HEK293T (cell line): ENCODE data around the gene SOD3.

Source experiments
- CTCF ChIA-PET: fragments of 350-600 bp; formaldehyde crosslinking; extraction: SDS; loops from one replicate; lab custom pipeline; 2021; ENCODE audit warnings: antibody characterized with exemption, inconsistent platforms; lab: Yijun Ruan, JAX
- POLR2A ChIA-PET: fragments of 350-600 bp; formaldehyde crosslinking; extraction: SDS; loops from one replicate; lab custom pipeline; 2020; ENCODE audit warnings: antibody characterized with exemption, inconsistent platforms; lab: Yijun Ruan, JAX
- DNase-seq: peaks from one replicate; pipeline ENCODE4 v3.0.0; 2012; ENCODE audit warnings: mixed read lengths; ENCODE audit errors: extremely low spot score
- ARNT ChIP-seq: fragments of 450-650 bp; IDR thresholded peaks from 2 replicates; pipeline ENCODE4 v1.6.1; 2017; ENCODE audit warnings: mild to moderate bottlenecking
- BHLHE40 ChIP-seq: fragments of 450-650 bp; IDR thresholded peaks from 2 replicates; pipeline ENCODE4 v1.6.1; 2016; ENCODE audit warnings: mild to moderate bottlenecking, moderate library complexity, borderline replicate concordance
- CTBP1 ChIP-seq: fragments of 450-650 bp; IDR thresholded peaks from 2 replicates; pipeline ENCODE4 v1.6.1; 2016; ENCODE audit warnings: borderline replicate concordance
- ELF4 ChIP-seq: fragments of 450-650 bp; IDR thresholded peaks from 2 replicates; pipeline ENCODE4 v1.6.1; 2017; ENCODE audit warnings: antibody characterized with exemption
- FOXA1 ChIP-seq: fragments of 450-650 bp; IDR thresholded peaks from 2 replicates; pipeline ENCODE4 v1.6.1; 2016; ENCODE audit warnings: mild to moderate bottlenecking
- FOXK2 ChIP-seq: fragments of 450-650 bp; IDR thresholded peaks from 2 replicates; pipeline ENCODE4 v1.6.1; 2016; ENCODE audit warnings: mild to moderate bottlenecking
- FOXM1 ChIP-seq: fragments of 450-650 bp; IDR thresholded peaks from 2 replicates; pipeline ENCODE4 v1.6.1; 2017; ENCODE audit warnings: mild to moderate bottlenecking, borderline replicate concordance
- HDGF ChIP-seq: fragments of 450-650 bp; IDR thresholded peaks from 2 replicates; pipeline ENCODE4 v1.6.1; 2017; ENCODE audit warnings: antibody characterized with exemption, borderline replicate concordance
- L3MBTL2 ChIP-seq: fragments of 450-650 bp; conservative IDR thresholded peaks from 2 replicates; pipeline ENCODE4 v1.6.1; 2016; ENCODE audit warnings: mild to moderate bottlenecking
- LEF1 ChIP-seq: fragments of 450-650 bp; IDR thresholded peaks from 2 replicates; pipeline ENCODE4 v1.6.1; 2017; ENCODE audit warnings: mild to moderate bottlenecking, borderline replicate concordance
- NFRKB ChIP-seq: fragments of 450-650 bp; IDR thresholded peaks from 2 replicates; pipeline ENCODE4 v1.6.1; 2016; ENCODE audit warnings: mild to moderate bottlenecking, moderate library complexity
- SP1 ChIP-seq: fragments of 450-650 bp; IDR thresholded peaks from 2 replicates; pipeline ENCODE4 v1.6.1; 2017
- SUZ12 ChIP-seq: fragments of 450-650 bp; IDR thresholded peaks from 2 replicates; pipeline ENCODE4 v1.6.1; 2016; ENCODE audit warnings: mild to moderate bottlenecking
- TARDBP ChIP-seq: fragments of 450-650 bp; IDR thresholded peaks from 2 replicates; pipeline ENCODE4 v1.6.1; 2016
- ZNF384 ChIP-seq: fragments of 450-650 bp; IDR thresholded peaks from 2 replicates; pipeline ENCODE4 v1.6.1; 2016
- TF ChIP-seq, protein P1 (sequence below): fragments of 450-650 bp; IDR thresholded peaks from 2 replicates; pipeline ENCODE4 v1.6.1; 2016

SOD3 gene

DNA sequence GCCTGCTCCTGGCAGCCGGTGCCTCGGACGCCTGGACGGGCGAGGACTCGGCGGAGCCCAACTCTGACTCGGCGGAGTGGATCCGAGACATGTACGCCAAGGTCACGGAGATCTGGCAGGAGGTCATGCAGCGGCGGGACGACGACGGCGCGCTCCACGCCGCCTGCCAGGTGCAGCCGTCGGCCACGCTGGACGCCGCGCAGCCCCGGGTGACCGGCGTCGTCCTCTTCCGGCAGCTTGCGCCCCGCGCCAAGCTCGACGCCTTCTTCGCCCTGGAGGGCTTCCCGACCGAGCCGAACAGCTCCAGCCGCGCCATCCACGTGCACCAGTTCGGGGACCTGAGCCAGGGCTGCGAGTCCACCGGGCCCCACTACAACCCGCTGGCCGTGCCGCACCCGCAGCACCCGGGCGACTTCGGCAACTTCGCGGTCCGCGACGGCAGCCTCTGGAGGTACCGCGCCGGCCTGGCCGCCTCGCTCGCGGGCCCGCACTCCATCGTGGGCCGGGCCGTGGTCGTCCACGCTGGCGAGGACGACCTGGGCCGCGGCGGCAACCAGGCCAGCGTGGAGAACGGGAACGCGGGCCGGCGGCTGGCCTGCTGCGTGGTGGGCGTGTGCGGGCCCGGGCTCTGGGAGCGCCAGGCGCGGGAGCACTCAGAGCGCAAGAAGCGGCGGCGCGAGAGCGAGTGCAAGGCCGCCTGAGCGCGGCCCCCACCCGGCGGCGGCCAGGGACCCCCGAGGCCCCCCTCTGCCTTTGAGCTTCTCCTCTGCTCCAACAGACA lies 4.4 kb downstream of the SOD3 start:
- CTCF ChIA-PET, result no interaction called here
- DNase-seq, result no peak
- POLR2A ChIA-PET, result no interaction called here
- TF ChIP-seq FOXA1 (no peak), BHLHE40 (no peak), ZNF384 (no peak), ARNT (no peak)
- TF ChIP-seq, protein P1, sequence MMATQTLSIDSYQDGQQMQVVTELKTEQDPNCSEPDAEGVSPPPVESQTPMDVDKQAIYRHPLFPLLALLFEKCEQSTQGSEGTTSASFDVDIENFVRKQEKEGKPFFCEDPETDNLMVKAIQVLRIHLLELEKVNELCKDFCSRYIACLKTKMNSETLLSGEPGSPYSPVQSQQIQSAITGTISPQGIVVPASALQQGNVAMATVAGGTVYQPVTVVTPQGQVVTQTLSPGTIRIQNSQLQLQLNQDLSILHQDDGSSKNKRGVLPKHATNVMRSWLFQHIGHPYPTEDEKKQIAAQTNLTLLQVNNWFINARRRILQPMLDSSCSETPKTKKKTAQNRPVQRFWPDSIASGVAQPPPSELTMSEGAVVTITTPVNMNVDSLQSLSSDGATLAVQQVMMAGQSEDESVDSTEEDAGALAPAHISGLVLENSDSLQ, result no peak

DNA sequence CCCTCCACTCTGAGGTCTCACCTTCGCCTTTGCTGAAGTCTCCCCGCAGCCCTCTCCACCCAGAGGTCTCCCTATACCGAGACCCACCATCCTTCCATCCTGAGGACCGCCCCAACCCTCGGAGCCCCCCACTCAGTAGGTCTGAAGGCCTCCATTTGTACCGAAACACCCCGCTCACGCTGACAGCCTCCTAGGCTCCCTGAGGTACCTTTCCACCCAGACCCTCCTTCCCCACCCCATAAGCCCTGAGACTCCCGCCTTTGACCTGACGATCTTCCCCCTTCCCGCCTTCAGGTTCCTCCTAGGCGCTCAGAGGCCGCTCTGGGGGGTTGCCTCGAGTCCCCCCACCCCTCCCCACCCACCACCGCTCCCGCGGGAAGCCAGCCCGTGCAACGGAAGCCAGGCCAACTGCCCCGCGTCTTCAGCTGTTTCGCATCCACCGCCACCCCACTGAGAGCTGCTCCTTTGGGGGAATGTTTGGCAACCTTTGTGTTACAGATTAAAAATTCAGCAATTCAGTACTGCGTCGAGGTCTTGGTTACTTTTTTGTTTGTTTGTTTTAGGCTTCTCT lies 5.0 kb downstream of the SOD3 start:
- DNase-seq, result no peak
- no peak for TF ChIP-seq SUZ12
- TF ChIP-seq BHLHE40, result no peak
- TF ChIP-seq HDGF, result no peak
- no peak for TF ChIP-seq CTBP1
- no peak for TF ChIP-seq ZNF384
- TF ChIP-seq TARDBP, result no peak
- TF ChIP-seq FOXA1, result no peak
- TF ChIP-seq ELF4, result no peak
- TF ChIP-seq SP1, result no peak
- TF ChIP-seq ARNT, result no peak
- TF ChIP-seq, protein P1, result no peak
- POLR2A ChIA-PET, result no interaction called here
- CTCF ChIA-PET, result no interaction called here

DNA sequence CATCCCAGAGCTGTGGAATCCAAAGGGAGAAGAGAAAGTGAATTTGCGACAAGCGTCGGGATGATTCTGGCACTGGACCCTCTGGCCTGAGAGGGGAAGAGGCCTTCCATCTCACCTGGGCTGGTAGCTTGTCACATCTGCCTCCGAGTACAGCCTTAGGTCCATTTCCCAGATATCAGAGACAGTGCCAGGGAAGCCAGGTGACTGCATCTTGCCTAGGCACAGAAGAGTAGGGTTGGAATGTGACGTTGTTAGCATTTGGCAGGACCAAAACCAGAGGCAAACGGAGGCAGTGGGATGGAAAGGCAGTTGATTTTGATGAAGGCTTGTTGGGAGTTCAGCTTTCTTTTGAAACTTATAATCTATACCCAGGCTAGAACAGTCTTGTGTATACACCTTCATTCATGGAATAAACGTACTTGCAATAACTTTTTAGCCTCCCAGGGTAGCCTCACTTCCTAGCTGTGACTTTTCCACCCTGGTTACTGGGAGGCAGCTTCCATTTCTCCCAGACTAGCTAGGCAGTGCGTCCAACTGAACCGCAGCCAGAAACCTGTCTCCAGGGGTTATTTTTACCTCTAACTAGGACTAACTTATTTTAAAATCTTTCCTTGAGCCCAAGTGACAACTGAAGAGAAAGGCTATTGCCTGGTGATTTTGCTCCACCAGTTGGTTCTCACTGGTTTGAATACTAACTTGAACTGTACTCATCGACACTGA lies 5.9 kb downstream of the SOD3 start:
- TF ChIP-seq LEF1, result no peak
- TF ChIP-seq FOXK2, result no peak
- TF ChIP-seq SP1, result no peak
- no peak for TF ChIP-seq SUZ12
- TF ChIP-seq HDGF, result no peak
- TF ChIP-seq, protein P1, result no peak
- TF ChIP-seq NFRKB, result no peak
- TF ChIP-seq FOXM1, result no peak
- no peak for TF ChIP-seq ELF4
- TF ChIP-seq L3MBTL2, result no peak
- TF ChIP-seq BHLHE40, result no peak
- no peak for TF ChIP-seq CTBP1
- no peak for TF ChIP-seq ARNT
- TF ChIP-seq TARDBP, result no peak
- no peak for TF ChIP-seq ZNF384
- TF ChIP-seq FOXA1, result no peak
- DNase-seq, result no peak
- ChIA-PET CTCF (no interaction called here), POLR2A (no interaction called here)

DNA sequence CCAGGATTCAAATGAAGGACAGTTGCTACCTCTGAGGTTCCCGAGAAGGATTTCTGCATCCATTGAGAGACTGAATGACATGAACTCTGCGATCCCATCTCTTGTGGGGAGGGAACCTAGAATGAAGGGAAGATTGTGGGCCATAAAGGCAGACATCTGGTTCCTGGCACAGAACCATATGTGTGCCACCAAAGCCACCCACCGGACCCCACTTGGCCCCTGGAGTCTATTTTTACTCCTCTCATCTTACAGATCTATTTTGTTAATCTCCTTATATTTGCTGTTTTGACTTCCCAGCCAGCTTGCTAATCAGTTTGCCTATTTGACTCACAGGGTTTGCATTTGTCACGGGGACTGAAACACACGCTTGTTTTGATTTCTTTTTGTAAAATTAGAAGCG lies 7.3 kb downstream of the SOD3 start:
- CTCF ChIA-PET, result no interaction called here
- POLR2A ChIA-PET, result no interaction called here
- DNase-seq, result no peak
- no peak for TF ChIP-seq FOXK2
- TF ChIP-seq ZNF384, result no peak

DNA sequence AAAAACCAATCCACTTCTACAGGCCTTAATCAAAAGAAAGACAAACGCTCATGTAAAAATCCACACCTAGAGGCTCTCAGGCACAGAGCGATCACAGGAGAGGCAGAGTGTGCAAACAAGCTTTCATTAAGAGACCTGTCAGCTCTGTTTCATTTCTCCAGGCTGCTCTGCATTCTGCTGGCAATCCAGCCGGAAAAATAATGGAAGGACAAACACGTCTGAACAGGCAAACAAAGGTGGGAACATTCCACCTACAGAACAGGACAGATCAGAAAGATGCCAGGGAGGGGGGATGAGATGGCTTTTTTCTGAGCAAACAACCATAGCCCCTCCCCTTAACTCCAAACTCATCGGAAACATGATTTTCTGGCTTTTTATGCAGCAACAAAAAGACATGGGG lies 9.7 kb downstream of the SOD3 start:
- TF ChIP-seq NFRKB (no peak), FOXA1 (no peak), SUZ12 (no peak), FOXM1 (no peak), FOXK2 (no peak), BHLHE40 (no peak), ELF4 (no peak), CTBP1 (no peak), SP1 (no peak)
- TF ChIP-seq, protein P1, result no peak
- CTCF ChIA-PET, result no interaction called here

DNA sequence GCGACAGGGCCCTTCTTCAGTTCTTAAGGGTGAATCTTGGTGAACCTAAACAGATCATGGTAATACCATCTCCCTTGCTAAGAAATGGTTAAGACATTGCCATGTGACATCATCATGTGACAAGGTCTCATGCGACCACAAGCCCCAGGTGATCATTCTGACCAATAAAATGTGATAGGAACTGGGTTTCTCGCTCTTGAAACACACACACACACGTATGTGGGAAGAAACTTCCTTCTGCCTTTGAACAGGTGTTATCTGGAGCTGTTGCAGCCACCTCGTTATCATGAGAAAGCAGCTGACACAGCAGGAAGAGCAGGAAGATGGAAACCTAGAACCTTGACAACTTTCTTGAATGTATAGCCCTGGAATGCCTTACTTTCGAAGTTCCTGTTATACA lies 10.2 kb downstream of the SOD3 start:
- TF ChIP-seq ARNT, result no peak
- TF ChIP-seq CTBP1, result no peak
- no peak for TF ChIP-seq LEF1
- no peak for TF ChIP-seq BHLHE40
- no peak for TF ChIP-seq NFRKB
- no peak for TF ChIP-seq HDGF
- TF ChIP-seq TARDBP, result no peak
- ChIA-PET POLR2A (no interaction called here), CTCF (no interaction called here)
- DNase-seq, result no peak

More for the DNA sequence above, 9.7 kb downstream of the SOD3 start:
- POLR2A ChIA-PET, result no interaction called here
- DNase-seq, result no peak
